Measurements from ENCODE around the gene MBL2. TPM values are rescaled to one million over a fixed set of nuclear protein-coding genes. Genes with fewer than 3 reads are reported as not detected.

The MBL2 gene
- total RNA-seq, 1 experiment from 2014 or later = not detected

DNA sequence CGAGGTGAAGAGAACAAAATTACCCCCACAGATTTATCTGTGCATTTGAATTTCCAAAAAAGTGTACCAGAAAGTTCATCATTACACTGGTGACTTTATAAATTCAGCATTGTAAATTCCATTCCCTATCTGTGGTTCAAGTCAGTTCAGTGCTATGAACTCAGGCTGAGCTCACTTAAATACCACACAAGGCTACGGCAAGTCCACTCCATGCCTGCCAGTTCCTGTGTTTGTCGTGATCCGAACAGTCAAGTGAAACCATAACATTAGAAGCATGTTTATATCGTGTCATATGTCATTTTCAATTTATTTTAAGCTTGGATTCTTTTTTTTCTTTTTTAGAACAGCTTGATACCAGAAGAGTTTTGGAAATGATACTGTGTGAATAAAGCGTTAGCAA, 14.8 kb downstream of the MBL2 start:
- ATAC-seq = no peak

More for the DNA sequence above, 14.8 kb downstream of the MBL2 start:
- Mint-ChIP-seq H3K9me3 (no peaks in the 10 kb centered on the region), H3K27ac (no peak overlapping the region), H3K27me3 (ENCODE audit: low read depth) (no peaks in the 10 kb centered on the region), H3K36me3 (no peaks in the 10 kb centered on the region), H3K4me3 (no peak overlapping the region), H3K4me1 (no peaks in the 10 kb centered on the region)
- ChIA-PET CTCF (no interaction called here), POLR2A (no interaction called here)
- no peak for DNase-seq (ENCODE audit: low spot score)
- no peak for TF ChIP-seq SP1 (CRISPR knock-in tag; conservative IDR thresholded peaks at IDR 0.05)
- TF ChIP-seq, protein P1, sequence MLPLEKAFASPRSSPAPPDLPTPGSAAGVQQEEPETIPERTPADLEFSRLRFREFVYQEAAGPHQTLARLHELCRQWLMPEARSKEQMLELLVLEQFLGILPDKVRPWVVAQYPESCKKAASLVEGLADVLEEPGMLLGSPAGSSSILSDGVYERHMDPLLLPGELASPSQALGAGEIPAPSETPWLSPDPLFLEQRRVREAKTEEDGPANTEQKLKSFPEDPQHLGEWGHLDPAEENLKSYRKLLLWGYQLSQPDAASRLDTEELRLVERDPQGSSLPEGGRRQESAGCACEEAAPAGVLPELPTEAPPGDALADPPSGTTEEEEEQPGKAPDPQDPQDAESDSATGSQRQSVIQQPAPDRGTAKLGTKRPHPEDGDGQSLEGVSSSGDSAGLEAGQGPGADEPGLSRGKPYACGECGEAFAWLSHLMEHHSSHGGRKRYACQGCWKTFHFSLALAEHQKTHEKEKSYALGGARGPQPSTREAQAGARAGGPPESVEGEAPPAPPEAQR (CRISPR knock-in tag; IDR thresholded peaks at IDR 0.05) = no peak
- TF ChIP-seq CREM (CRISPR knock-in tag; IDR thresholded peaks at IDR 0.05) = no peak
- TF ChIP-seq, protein P2, sequence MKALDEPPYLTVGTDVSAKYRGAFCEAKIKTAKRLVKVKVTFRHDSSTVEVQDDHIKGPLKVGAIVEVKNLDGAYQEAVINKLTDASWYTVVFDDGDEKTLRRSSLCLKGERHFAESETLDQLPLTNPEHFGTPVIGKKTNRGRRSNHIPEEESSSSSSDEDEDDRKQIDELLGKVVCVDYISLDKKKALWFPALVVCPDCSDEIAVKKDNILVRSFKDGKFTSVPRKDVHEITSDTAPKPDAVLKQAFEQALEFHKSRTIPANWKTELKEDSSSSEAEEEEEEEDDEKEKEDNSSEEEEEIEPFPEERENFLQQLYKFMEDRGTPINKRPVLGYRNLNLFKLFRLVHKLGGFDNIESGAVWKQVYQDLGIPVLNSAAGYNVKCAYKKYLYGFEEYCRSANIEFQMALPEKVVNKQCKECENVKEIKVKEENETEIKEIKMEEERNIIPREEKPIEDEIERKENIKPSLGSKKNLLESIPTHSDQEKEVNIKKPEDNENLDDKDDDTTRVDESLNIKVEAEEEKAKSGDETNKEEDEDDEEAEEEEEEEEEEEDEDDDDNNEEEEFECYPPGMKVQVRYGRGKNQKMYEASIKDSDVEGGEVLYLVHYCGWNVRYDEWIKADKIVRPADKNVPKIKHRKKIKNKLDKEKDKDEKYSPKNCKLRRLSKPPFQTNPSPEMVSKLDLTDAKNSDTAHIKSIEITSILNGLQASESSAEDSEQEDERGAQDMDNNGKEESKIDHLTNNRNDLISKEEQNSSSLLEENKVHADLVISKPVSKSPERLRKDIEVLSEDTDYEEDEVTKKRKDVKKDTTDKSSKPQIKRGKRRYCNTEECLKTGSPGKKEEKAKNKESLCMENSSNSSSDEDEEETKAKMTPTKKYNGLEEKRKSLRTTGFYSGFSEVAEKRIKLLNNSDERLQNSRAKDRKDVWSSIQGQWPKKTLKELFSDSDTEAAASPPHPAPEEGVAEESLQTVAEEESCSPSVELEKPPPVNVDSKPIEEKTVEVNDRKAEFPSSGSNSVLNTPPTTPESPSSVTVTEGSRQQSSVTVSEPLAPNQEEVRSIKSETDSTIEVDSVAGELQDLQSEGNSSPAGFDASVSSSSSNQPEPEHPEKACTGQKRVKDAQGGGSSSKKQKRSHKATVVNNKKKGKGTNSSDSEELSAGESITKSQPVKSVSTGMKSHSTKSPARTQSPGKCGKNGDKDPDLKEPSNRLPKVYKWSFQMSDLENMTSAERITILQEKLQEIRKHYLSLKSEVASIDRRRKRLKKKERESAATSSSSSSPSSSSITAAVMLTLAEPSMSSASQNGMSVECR (CRISPR knock-in tag; IDR thresholded peaks at IDR 0.05; ENCODE audit: borderline replicate concordance) = no peak
- no peak for TF ChIP-seq HMGA2 (CRISPR knock-in tag; IDR thresholded peaks at IDR 0.05)
- no peak for TF ChIP-seq JAZF1 (CRISPR knock-in tag; IDR thresholded peaks at IDR 0.05)
- TF ChIP-seq GABPB1 (CRISPR knock-in tag; IDR thresholded peaks at IDR 0.05) = no peak
- TF ChIP-seq, protein P3, sequence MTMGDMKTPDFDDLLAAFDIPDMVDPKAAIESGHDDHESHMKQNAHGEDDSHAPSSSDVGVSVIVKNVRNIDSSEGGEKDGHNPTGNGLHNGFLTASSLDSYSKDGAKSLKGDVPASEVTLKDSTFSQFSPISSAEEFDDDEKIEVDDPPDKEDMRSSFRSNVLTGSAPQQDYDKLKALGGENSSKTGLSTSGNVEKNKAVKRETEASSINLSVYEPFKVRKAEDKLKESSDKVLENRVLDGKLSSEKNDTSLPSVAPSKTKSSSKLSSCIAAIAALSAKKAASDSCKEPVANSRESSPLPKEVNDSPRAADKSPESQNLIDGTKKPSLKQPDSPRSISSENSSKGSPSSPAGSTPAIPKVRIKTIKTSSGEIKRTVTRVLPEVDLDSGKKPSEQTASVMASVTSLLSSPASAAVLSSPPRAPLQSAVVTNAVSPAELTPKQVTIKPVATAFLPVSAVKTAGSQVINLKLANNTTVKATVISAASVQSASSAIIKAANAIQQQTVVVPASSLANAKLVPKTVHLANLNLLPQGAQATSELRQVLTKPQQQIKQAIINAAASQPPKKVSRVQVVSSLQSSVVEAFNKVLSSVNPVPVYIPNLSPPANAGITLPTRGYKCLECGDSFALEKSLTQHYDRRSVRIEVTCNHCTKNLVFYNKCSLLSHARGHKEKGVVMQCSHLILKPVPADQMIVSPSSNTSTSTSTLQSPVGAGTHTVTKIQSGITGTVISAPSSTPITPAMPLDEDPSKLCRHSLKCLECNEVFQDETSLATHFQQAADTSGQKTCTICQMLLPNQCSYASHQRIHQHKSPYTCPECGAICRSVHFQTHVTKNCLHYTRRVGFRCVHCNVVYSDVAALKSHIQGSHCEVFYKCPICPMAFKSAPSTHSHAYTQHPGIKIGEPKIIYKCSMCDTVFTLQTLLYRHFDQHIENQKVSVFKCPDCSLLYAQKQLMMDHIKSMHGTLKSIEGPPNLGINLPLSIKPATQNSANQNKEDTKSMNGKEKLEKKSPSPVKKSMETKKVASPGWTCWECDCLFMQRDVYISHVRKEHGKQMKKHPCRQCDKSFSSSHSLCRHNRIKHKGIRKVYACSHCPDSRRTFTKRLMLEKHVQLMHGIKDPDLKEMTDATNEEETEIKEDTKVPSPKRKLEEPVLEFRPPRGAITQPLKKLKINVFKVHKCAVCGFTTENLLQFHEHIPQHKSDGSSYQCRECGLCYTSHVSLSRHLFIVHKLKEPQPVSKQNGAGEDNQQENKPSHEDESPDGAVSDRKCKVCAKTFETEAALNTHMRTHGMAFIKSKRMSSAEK (CRISPR knock-in tag; IDR thresholded peaks at IDR 0.05; ENCODE audit: borderline replicate concordance) = no peak
- TF ChIP-seq, protein P4, sequence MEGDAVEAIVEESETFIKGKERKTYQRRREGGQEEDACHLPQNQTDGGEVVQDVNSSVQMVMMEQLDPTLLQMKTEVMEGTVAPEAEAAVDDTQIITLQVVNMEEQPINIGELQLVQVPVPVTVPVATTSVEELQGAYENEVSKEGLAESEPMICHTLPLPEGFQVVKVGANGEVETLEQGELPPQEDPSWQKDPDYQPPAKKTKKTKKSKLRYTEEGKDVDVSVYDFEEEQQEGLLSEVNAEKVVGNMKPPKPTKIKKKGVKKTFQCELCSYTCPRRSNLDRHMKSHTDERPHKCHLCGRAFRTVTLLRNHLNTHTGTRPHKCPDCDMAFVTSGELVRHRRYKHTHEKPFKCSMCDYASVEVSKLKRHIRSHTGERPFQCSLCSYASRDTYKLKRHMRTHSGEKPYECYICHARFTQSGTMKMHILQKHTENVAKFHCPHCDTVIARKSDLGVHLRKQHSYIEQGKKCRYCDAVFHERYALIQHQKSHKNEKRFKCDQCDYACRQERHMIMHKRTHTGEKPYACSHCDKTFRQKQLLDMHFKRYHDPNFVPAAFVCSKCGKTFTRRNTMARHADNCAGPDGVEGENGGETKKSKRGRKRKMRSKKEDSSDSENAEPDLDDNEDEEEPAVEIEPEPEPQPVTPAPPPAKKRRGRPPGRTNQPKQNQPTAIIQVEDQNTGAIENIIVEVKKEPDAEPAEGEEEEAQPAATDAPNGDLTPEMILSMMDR (IDR thresholded peaks at IDR 0.05) = no peak
- TF ChIP-seq, protein P5, sequence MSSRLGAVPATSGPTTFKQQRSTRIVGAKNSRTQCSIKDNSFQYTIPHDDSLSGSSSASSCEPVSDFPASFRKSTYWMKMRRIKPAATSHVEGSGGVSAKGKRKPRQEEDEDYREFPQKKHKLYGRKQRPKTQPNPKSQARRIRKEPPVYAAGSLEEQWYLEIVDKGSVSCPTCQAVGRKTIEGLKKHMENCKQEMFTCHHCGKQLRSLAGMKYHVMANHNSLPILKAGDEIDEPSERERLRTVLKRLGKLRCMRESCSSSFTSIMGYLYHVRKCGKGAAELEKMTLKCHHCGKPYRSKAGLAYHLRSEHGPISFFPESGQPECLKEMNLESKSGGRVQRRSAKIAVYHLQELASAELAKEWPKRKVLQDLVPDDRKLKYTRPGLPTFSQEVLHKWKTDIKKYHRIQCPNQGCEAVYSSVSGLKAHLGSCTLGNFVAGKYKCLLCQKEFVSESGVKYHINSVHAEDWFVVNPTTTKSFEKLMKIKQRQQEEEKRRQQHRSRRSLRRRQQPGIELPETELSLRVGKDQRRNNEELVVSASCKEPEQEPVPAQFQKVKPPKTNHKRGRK (CRISPR knock-in tag; IDR thresholded peaks at IDR 0.05; ENCODE audit: borderline replicate concordance) = no peak
- TF ChIP-seq, protein P6, sequence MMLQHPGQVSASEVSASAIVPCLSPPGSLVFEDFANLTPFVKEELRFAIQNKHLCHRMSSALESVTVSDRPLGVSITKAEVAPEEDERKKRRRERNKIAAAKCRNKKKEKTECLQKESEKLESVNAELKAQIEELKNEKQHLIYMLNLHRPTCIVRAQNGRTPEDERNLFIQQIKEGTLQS (CRISPR knock-in tag; conservative IDR thresholded peaks at IDR 0.05) = no peak
- no peak for TF ChIP-seq ETV6 (CRISPR knock-in tag; IDR thresholded peaks at IDR 0.05)
- TF ChIP-seq, protein P7, sequence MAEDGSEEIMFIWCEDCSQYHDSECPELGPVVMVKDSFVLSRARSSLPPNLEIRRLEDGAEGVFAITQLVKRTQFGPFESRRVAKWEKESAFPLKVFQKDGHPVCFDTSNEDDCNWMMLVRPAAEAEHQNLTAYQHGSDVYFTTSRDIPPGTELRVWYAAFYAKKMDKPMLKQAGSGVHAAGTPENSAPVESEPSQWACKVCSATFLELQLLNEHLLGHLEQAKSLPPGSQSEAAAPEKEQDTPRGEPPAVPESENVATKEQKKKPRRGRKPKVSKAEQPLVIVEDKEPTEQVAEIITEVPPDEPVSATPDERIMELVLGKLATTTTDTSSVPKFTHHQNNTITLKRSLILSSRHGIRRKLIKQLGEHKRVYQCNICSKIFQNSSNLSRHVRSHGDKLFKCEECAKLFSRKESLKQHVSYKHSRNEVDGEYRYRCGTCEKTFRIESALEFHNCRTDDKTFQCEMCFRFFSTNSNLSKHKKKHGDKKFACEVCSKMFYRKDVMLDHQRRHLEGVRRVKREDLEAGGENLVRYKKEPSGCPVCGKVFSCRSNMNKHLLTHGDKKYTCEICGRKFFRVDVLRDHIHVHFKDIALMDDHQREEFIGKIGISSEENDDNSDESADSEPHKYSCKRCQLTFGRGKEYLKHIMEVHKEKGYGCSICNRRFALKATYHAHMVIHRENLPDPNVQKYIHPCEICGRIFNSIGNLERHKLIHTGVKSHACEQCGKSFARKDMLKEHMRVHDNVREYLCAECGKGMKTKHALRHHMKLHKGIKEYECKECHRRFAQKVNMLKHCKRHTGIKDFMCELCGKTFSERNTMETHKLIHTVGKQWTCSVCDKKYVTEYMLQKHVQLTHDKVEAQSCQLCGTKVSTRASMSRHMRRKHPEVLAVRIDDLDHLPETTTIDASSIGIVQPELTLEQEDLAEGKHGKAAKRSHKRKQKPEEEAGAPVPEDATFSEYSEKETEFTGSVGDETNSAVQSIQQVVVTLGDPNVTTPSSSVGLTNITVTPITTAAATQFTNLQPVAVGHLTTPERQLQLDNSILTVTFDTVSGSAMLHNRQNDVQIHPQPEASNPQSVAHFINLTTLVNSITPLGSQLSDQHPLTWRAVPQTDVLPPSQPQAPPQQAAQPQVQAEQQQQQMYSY (CRISPR knock-in tag; IDR thresholded peaks at IDR 0.05) = no peak
- TF ChIP-seq MYBL2 (CRISPR knock-in tag; IDR thresholded peaks at IDR 0.05) = no peak
- TF ChIP-seq NR3C1 (CRISPR knock-in tag; conservative IDR thresholded peaks at IDR 0.05; ENCODE audit: low read depth) = no peak
- TF ChIP-seq, protein P8, sequence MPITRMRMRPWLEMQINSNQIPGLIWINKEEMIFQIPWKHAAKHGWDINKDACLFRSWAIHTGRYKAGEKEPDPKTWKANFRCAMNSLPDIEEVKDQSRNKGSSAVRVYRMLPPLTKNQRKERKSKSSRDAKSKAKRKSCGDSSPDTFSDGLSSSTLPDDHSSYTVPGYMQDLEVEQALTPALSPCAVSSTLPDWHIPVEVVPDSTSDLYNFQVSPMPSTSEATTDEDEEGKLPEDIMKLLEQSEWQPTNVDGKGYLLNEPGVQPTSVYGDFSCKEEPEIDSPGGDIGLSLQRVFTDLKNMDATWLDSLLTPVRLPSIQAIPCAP (CRISPR knock-in tag; IDR thresholded peaks at IDR 0.05) = no peak
- no peak for TF ChIP-seq ELF4 (CRISPR knock-in tag; IDR thresholded peaks at IDR 0.05; ENCODE audit: low read depth)
- TF ChIP-seq OVOL2 (CRISPR knock-in tag; IDR thresholded peaks at IDR 0.05; ENCODE audit: borderline replicate concordance) = no peak

All from WTC11 (cell line).